Osteoblast (primary cell): ENCODE results near the gene PSMD2. TPM values are rescaled to one million over a fixed set of nuclear protein-coding genes. Genes with fewer than 3 reads are reported as not detected.
A peak's percentile ranks its signal among the peaks of the same experiment; 100 is the strongest.

ENCODE experiments used
- DNase-seq: peaks from one replicate; pipeline ENCODE4 v3.0.0; 2011; ENCODE audit warnings: low spot score, mixed read lengths; ENCODE audit not compliant: insufficient read length; ENCODE audit errors: missing footprints
- H2AFZ ChIP-seq: 2 replicates; pipeline ENCODE4 v1.6.0; 2011; ENCODE audit warnings: mild to moderate bottlenecking, low read length
- H3K27ac ChIP-seq: 2 replicates; pipeline ENCODE4 v1.5.1; 2011; ENCODE audit warnings: mild to moderate bottlenecking, low read depth, low read length, moderate library complexity
- H3K27me3 ChIP-seq: 2 replicates; pipeline ENCODE4 v1.6.0; 2012; ENCODE audit warnings: mild to moderate bottlenecking, control low read depth, inconsistent platforms, low read length, moderate library complexity; ENCODE audit not compliant: insufficient read depth
- H3K36me3 ChIP-seq: 2 replicates; pipeline ENCODE4 v1.5.1; 2011; ENCODE audit warnings: mild to moderate bottlenecking, low read length, control low read depth, moderate library complexity; ENCODE audit not compliant: insufficient read depth
- H3K4me1 ChIP-seq: 2 replicates; pipeline ENCODE4 v1.5.1; 2011; ENCODE audit warnings: mild to moderate bottlenecking, low read length, control low read depth, moderate library complexity; ENCODE audit not compliant: insufficient read depth
- H3K4me2 ChIP-seq: 2 replicates; pipeline ENCODE4 v1.6.0; 2011; ENCODE audit warnings: mild to moderate bottlenecking, low read length; ENCODE audit not compliant: insufficient read depth
- H3K4me3 ChIP-seq: fragments of 200-600 bp; sonication (generic); 3 replicates; pipeline ENCODE4 v1.5.1; 2012; ENCODE audit warnings: mild to moderate bottlenecking, low read length, inconsistent platforms; ENCODE audit not compliant: insufficient read depth
- H3K79me2 ChIP-seq: 2 replicates; pipeline ENCODE4 v1.6.0; 2012; ENCODE audit warnings: mild to moderate bottlenecking, low read length, control low read depth, inconsistent platforms; ENCODE audit not compliant: insufficient read depth
- H3K9me3 ChIP-seq: 2 replicates; pipeline ENCODE4 v1.5.1; 2011; ENCODE audit warnings: low read depth, low read length, control low read depth
- H4K20me1 ChIP-seq: 2 replicates; pipeline ENCODE4 v1.6.0; 2012; ENCODE audit warnings: mild to moderate bottlenecking, low read length, control low read depth; ENCODE audit not compliant: insufficient read depth
- total RNA-seq: library from RNA; depleted of rRNA; stranded (reverse); fragments of >200 nt; gene quantifications from 2 replicates; pipeline ENCODE4 v1.2.3, GENCODE V29; 2012
- TF ChIP-seq, protein P1 (sequence below): IDR thresholded peaks from 2 replicates; pipeline ENCODE4 v1.5.1; 2011; ENCODE audit warnings: mild to moderate bottlenecking, low read depth, low read length, moderate library complexity; ENCODE audit errors: extremely low read depth

The PSMD2 gene
- total RNA-seq, 1 donor, result 301 TPM

DNA sequence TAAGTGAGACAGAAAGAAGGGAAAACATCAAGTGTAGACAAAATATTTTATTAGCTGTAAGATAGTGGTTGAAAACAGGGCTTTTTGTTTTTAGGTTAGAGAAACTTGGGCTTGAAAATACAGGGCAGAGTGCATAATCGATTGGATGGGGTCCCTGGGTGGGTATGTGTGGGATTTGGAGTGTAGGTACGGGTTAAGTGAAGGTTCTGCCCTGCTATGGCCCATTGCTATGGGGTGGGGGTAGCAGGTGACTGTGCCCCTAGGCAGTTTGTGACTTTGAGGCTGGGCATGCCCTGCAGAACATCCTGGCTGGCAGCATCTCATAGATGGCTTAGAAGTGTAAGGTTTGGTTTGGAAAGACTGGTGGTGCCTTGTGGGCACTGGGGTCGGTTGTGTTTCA, 34.7 kb downstream of the PSMD2 start:
- H3K9me3 ChIP-seq, result no peaks in the 10 kb centered on the region
- H3K4me1 ChIP-seq, result peaks cover 55% of the 10 kb centered on the region
- H3K27ac ChIP-seq, result peak overlapping the region; percentile 97
- H4K20me1 ChIP-seq, result peaks cover 44% of the 10 kb centered on the region
- no peak overlapping the region for H2AFZ ChIP-seq
- H3K36me3 ChIP-seq, result peaks cover 67% of the 10 kb centered on the region
- DNase-seq, result peak; percentile 65
- H3K4me3 ChIP-seq, result no peak overlapping the region
- TF ChIP-seq, protein P1, sequence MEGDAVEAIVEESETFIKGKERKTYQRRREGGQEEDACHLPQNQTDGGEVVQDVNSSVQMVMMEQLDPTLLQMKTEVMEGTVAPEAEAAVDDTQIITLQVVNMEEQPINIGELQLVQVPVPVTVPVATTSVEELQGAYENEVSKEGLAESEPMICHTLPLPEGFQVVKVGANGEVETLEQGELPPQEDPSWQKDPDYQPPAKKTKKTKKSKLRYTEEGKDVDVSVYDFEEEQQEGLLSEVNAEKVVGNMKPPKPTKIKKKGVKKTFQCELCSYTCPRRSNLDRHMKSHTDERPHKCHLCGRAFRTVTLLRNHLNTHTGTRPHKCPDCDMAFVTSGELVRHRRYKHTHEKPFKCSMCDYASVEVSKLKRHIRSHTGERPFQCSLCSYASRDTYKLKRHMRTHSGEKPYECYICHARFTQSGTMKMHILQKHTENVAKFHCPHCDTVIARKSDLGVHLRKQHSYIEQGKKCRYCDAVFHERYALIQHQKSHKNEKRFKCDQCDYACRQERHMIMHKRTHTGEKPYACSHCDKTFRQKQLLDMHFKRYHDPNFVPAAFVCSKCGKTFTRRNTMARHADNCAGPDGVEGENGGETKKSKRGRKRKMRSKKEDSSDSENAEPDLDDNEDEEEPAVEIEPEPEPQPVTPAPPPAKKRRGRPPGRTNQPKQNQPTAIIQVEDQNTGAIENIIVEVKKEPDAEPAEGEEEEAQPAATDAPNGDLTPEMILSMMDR, result no peak
- no peaks in the 10 kb centered on the region for H3K27me3 ChIP-seq
- peaks cover 68% of the 10 kb centered on the region for H3K79me2 ChIP-seq
- H3K4me2 ChIP-seq, result no peak overlapping the region

DNA sequence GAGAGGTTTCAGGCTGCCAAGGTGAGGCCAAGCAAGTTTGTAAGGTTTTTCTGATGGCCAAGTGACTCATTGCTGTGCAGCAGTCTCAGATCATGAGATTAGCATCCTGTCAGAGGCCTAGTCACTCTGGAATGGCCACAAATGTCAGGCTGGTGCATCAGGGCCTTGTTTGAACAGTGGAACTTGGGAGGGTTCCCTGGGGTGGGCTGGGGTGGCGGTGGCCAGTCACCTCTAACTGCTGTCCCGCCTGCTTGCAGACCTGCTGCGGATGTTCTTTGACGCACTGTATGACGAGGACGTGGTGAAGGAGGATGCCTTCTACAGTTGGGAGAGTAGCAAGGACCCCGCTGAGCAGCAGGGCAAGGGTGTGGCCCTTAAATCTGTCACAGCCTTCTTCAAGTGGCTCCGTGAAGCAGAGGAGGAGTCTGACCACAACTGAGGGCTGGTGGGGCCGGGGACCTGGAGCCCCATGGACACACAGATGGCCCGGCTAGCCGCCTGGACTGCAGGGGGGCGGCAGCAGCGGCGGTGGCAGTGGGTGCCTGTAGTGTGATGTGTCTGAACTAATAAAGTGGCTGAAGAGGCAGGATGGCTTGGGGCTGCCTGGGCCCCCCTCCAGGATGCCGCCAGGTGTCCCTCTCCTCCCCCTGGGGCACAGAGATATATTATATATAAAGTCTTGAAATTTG, 35.6 kb downstream of the PSMD2 start:
- Histone ChIP-seq H3K79me2 (peaks cover 68% of the 10 kb centered on the region), H3K4me1 (peaks cover 57% of the 10 kb centered on the region), H3K27me3 (no peaks in the 10 kb centered on the region), H3K27ac (peak overlapping the region; percentile 97), H3K9me3 (no peaks in the 10 kb centered on the region), H3K4me3 (no peak overlapping the region), H4K20me1 (peaks cover 41% of the 10 kb centered on the region), H2AFZ (no peak overlapping the region), H3K4me2 (no peak overlapping the region), H3K36me3 (peaks cover 58% of the 10 kb centered on the region)
- peak; percentile 90 for DNase-seq
- TF ChIP-seq, protein P1, result no peak

DNA sequence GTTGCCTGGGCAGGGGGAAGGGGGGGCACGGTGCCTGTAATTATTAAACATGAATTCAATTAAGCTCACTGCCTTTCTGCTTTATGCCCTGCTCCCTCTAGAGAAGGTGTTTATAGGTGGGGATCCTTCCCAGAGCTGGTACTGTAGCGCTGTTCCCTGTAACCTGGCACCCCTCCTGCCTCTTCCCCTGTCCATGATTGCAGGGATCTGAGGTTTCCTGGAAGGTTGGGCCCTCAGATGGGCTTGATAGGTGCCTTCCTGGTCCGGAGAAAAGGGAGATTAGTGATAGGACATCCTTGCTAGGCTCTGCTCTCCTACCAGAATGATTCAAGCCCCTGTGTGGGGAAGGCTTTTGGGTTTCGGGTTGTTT, 36.2 kb downstream of the PSMD2 start:
- DNase-seq, result no peak
- TF ChIP-seq, protein P1, result no peak
- Histone ChIP-seq H3K4me1 (peaks cover 57% of the 10 kb centered on the region), H3K79me2 (peaks cover 67% of the 10 kb centered on the region), H3K27me3 (no peaks in the 10 kb centered on the region), H3K4me3 (peak overlapping the region; percentile 77), H2AFZ (no peak overlapping the region), H4K20me1 (peaks cover 41% of the 10 kb centered on the region), H3K36me3 (peaks cover 51% of the 10 kb centered on the region), H3K27ac (peak overlapping the region; percentile 97), H3K9me3 (no peaks in the 10 kb centered on the region), H3K4me2 (peak overlapping the region; percentile 94)

DNA sequence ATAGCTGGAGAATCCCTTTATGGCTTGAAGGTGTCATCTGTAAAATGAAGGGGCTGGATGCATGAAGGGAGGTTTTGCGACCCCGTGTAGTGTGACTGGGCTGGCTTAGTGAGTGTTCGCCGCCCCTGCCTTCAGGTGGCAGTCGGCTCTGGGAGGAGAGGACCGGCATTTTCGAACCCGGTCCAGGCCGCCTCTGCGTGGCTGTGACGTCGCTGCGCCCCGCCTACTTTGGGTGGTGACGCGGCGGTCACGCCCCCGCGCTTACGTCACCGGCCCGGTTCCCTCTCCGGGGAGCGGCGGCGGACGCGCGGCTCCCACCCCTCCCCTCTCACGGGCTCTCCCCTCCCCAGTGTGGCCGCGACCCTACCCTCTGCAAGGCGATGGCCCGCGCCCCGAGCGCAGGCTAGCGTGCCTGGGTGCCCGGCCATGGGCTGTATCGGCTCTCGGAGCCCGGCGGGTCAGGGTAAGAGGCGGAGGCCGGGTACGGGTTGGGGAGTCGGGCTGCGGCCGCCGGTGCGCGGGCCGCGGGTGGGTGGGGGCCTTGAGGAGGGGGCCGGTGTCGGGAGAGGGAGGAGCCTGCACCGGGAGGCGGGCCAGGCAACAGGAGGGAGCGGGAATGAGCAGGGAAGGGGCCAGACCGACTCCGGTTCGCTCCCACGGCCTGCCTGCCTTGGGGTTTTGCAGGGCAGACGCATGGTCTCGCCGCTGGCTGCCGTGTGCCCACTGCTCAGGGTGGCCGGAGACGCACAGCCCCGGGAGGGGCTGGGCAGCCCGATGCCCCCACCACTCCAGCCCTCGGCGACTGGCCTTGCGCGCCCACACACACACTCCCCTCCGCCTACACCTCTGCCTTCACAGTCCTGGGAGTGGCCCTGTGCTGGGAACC, 36.9 kb downstream of the PSMD2 start:
- Histone ChIP-seq H3K9me3 (no peaks in the 10 kb centered on the region), H3K36me3 (peaks cover 47% of the 10 kb centered on the region), H3K27ac (peak overlapping the region; percentile 97), H3K4me2 (peak overlapping the region; percentile 94), H3K4me1 (peaks cover 63% of the 10 kb centered on the region), H4K20me1 (peaks cover 40% of the 10 kb centered on the region), H3K4me3 (peak overlapping the region; percentile 77), H2AFZ (no peak overlapping the region), H3K27me3 (no peaks in the 10 kb centered on the region), H3K79me2 (peaks cover 71% of the 10 kb centered on the region)
- peak; percentile 97 for DNase-seq
- TF ChIP-seq, protein P1, result no peak
